ENCODE data around the gene PRSS1. TPM values are rescaled to one million over a fixed set of nuclear protein-coding genes. Genes with fewer than 3 reads are reported as not detected.
"Not testable (repeated sequence)": the region's sequence is repeated elsewhere in the genome, so short reads cannot be mapped to it uniquely, and the experiment has no call there.

The PRSS1 gene
- total RNA-seq, 4 donors from 2014 or later, result not detected

DNA sequence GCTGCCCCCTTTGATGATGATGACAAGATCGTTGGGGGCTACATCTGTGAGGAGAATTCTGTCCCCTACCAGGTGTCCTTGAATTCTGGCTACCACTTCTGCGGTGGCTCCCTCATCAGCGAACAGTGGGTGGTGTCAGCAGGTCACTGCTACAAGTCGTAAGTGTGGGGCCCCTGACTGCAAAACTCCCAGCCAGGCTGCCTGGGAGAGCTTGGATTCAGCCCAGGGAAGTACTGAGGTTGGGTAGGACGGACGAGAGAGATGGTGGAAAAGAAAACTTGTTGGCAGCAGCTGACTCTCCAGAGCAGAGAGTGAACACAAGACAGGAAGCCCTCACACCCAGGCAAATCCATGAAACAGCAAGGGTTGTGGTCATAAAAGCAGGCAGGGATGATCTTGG is 22.8 kb downstream of the PRSS1 start:
- Histone ChIP-seq H3K36me3 (no peaks in the 10 kb centered on the region), H3K4me1 (no peaks in the 10 kb centered on the region), H3K27me3 (peaks cover 0 to 6% (median 0%) of the 10 kb centered on the region in 4 donors), H3K4me3 (no peak overlapping the region), H3K27ac (no peak overlapping the region), H3K9me3 (no peaks in the 10 kb centered on the region)
- 28 to 78% methylated on average over 3 to 4 of the region's 6 CpGs for WGBS, 2 donors
- TF ChIP-seq POLR2A (IDR thresholded peaks at IDR 0.05), result no peak
- TF ChIP-seq CTCF (IDR thresholded peaks at IDR 0.05), result no peak
- DNase-seq, result no peak
- intact Hi-C loops (cut with DNase I), result no loop called here

GRCh38 chr7:142772673-142773072 is 23.4 kb downstream of the PRSS1 start:
- DNase-seq, result no peak
- Histone ChIP-seq H3K36me3 (no peaks in the 10 kb centered on the region), H3K4me3 (no peak overlapping the region), H3K27ac (no peak overlapping the region), H3K9me3 (no peaks in the 10 kb centered on the region), H3K4me1 (no peaks in the 10 kb centered on the region), H3K27me3 (peaks cover 0 to 6% (median 0%) of the 10 kb centered on the region in 4 donors)
- TF ChIP-seq CTCF (IDR thresholded peaks at IDR 0.05) (no peak), POLR2A (IDR thresholded peaks at IDR 0.05) (no peak)
- intact Hi-C loops (cut with DNase I), result no loop called here

- intact Hi-C loops (cut with DNase I), result no loop called here
- WGBS, 2 donors, result 90 to 91% methylated on average over 8 to 11 of the region's 12 CpGs
- Histone ChIP-seq H3K27me3 (peaks cover 0 to 6% (median 0%) of the 10 kb centered on the region in 4 donors), H3K4me1 (no peaks in the 10 kb centered on the region), H3K9me3 (no peaks in the 10 kb centered on the region), H3K36me3 (no peaks in the 10 kb centered on the region), H3K4me3 (no peak overlapping the region), H3K27ac (no peak overlapping the region)
- TF ChIP-seq POLR2A (IDR thresholded peaks at IDR 0.05) (no peak), CTCF (IDR thresholded peaks at IDR 0.05) (no peak)
- no peak for DNase-seq
These were observed 24.0 kb downstream of the PRSS1 start for GRCh38 chr7:142773230-142773629.

DNA sequence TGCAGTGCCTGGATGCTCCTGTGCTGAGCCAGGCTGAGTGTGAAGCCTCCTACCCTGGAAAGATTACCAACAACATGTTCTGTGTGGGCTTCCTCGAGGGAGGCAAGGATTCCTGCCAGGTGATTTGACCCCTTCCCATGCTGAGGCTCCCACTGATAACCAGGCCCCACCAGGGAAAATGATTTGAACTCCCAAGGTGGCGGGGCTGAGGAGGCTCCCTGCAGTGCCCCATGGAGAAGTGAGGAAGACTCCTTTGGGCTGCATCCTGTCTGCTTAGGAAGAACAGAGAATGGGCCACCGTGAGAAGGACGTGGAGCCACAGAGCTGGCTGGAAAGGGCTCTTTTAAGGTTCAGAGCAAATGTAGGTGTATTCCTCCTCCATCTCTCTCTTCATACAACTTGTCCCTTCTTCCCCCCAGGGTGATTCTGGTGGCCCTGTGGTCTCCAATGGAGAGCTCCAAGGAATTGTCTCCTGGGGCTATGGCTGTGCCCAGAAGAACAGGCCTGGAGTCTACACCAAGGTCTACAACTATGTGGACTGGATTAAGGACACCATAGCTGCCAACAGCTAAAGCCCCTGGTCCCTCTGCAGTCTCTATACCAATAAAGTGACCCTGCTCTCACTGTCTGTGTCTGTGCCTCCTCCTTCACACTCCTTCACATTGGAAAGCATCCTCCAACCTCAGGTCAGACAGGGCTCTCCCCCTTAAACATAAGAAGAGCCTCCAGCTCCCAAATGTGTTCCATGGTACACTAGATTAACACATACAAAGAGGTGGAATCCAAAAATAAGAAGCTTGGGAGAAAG is 24.9 kb downstream of the PRSS1 start:
- Histone ChIP-seq H3K36me3 (no peaks in the 10 kb centered on the region), H3K9me3 (no peaks in the 10 kb centered on the region), H3K27ac (no peak overlapping the region), H3K4me1 (no peaks in the 10 kb centered on the region), H3K4me3 (no peak overlapping the region), H3K27me3 (peaks cover 0 to 6% (median 0%) of the 10 kb centered on the region in 4 donors)
- 34 to 41% methylated on average over 3 of the region's 4 CpGs for WGBS, 2 donors
- no peak for DNase-seq
- intact Hi-C loops (cut with DNase I), result no loop called here
- no peak for TF ChIP-seq CTCF (IDR thresholded peaks at IDR 0.05)
- no peak for TF ChIP-seq POLR2A (IDR thresholded peaks at IDR 0.05)

GRCh38 chr7:142774826-142775225 is 25.6 kb downstream of the PRSS1 start:
- no peak for TF ChIP-seq POLR2A (IDR thresholded peaks at IDR 0.05)
- TF ChIP-seq CTCF (IDR thresholded peaks at IDR 0.05), result no peak
- intact Hi-C loops (cut with DNase I), result no loop called here
- H3K27ac ChIP-seq, result no peak overlapping the region
- no peak for DNase-seq
- H3K27me3 ChIP-seq, result peaks cover 0 to 6% (median 0%) of the 10 kb centered on the region in 4 donors
- 51 to 52% methylated on average over 8 of the region's 8 CpGs for WGBS, 2 donors
- H3K9me3 ChIP-seq, result no peaks in the 10 kb centered on the region
- no peaks in the 10 kb centered on the region for H3K36me3 ChIP-seq
- H3K4me1 ChIP-seq, result no peaks in the 10 kb centered on the region
- no peak overlapping the region for H3K4me3 ChIP-seq

GRCh38 chr7:142775351-142776115 is 26.3 kb downstream of the PRSS1 start:
- 50 to 68% methylated on average over 3 to 4 of the region's 6 CpGs for WGBS, 2 donors
- intact Hi-C loops (cut with DNase I); H3K4me1 ChIP-seq: not testable (repeated sequence)

More at GRCh38 chr7:142775351-142776115, 26.3 kb downstream of the PRSS1 start:
- not testable (repeated sequence) for H3K36me3 ChIP-seq, H3K9me3 ChIP-seq, H3K4me3 ChIP-seq, H3K27me3 ChIP-seq, H3K27ac ChIP-seq, DNase-seq

All from esophagus squamous epithelium (tissue), 5 donors.